CD4-positive, alpha-beta T cell treated with Interleukin-6 for 4 hours (primary cell): ENCODE results near the gene MCU.
"Not testable (repeated sequence)": the region's sequence is repeated elsewhere in the genome, so short reads cannot be mapped to it uniquely, and the experiment has no call there.

Experiments used
- DNase-seq: peaks from one replicate; pipeline ENCODE4 v3.0.0-alpha.2; 2020; ENCODE audit warnings: mixed read lengths

The MCU gene

DNA sequence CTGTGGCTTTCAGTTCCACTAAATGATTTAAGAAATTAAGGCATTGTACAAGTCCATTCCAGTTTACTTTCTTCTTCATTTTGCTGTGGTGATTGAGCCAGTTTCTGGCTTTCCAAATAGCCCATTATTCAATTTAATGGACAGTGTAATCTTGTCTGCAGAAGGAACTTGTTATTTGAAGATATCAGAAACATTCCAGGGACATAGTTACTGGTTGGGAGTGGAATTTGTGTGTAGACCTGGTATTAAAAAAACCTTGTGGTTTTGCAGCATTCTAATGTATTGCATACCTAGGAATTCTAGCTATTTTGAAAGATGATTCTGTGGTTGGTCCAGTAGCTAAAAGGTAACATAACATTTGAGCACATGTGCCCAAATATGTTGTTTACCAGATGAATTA lies 72.2 kb downstream of the MCU start:
- DNase-seq = no peak

DNA sequence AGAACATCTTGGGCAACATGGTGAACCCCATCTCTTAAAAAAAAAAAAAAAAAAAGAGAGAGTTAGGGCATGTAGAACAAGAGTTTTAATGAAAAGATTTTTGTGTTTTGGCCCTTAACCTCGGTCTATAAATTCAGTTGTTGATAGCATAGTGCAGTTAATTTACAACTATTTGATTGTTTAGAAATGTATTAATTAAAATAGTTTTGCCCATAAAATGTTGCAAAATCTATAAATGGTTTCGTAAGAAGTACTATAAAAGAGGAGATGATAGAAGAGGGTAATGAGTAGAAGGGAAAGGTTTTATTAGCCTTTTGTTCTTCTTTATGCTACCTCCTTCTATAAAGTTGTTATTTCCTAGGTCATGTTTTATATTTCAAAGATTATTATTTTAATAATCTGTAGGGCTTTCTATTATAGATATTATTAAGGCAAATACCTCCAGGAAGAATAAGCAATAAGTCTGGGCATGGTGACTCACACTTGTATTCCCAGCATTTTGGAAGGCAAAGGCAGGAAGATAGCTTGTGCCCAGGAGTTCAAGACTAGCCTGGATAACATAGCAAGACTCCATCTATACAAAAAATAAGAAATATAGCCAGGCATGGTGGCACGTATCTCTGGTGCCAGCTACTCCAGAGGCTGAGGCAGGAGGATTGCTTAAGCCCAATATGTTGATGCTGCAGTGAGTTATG lies 73.3 kb downstream of the MCU start:
- no peak for DNase-seq

DNA sequence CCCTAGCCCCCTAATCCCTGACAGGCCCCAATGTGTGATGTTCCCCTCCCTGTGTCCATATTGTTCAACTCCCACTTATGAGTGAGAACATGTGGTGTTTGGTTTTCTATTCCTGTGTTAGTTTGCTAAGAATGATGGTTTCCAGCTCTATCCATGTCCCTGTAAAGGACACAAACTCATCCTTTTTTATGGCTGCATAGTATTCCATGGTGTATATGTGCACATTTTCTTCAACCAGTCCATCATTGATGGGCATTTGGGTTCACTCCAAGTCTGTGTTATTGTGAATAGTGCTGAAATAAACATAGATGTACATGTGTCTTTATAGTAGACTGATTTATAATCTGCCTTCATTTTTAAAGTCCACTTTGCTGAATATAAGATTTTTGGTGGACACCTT lies 79.3 kb downstream of the MCU start:
- DNase-seq = not testable (repeated sequence)

DNA sequence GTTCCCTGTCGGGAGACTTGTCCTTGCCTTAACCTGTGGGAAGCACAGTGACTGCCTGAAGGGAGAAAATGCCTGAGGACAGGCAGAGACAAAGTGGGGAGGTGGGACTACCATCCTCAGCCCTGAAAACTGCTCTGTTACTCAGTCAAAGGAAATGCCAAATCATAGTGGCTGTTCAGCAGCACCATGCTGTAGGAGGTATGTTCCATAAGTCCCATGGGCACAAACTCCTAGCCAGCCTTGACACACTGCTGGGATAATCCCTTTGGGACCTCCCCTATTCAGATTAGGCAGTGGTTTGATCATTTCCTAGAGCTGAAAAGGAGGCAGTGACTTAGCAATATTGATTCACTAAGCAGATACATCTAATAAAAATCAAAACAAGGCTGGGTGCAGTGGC lies 80.1 kb downstream of the MCU start:
- DNase-seq = no peak

DNA sequence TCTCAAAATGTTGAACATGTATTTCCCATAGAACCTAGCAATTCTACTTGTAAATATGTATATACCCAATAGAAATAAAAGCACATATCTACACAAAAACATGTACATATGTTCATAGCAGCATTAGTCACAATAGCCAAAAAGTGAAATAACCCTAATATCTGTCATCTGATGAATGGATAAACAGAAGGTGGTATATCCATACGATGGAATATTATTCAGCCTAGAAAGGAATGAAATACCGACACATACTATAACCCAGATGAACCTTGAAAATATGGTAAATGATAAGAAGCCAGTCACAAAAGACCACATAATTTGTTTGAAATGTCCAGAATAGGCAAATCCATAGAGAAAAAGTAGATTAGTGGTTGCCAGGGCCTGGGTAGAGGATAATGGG lies 87.9 kb downstream of the MCU start:
- DNase-seq = no peak

DNA sequence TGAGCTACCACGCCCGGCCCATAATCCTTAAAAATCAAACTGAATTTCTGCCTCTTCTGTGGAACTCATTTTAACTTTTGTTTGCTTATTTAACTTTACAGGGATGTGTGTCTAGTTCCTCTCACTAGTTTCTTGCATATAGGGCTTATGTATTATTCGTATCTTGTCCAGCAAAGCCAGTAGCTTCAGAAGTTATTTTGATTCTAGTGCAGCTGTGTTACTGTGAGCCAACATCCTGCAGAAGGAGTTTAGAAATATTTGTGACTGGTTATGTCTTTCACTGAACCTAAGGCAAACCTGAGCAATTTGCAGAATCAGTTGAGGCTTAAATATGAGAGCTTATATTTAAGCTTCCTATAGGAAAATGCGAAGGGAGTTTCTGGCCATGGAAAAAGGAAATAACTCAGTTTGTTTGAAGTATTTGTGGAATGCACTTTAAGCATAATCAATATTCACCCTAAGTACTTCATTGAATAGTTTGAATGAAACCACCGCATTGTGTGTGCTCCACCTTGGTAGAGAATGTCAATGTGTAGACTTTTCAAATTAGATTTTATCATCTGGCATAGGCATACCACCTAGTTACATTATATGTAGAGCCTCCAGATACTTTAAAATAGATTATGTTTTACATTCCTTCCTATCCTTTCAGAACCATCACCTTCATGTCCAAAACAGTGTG lies 90.8 kb downstream of the MCU start:
- no peak for DNase-seq

DNA sequence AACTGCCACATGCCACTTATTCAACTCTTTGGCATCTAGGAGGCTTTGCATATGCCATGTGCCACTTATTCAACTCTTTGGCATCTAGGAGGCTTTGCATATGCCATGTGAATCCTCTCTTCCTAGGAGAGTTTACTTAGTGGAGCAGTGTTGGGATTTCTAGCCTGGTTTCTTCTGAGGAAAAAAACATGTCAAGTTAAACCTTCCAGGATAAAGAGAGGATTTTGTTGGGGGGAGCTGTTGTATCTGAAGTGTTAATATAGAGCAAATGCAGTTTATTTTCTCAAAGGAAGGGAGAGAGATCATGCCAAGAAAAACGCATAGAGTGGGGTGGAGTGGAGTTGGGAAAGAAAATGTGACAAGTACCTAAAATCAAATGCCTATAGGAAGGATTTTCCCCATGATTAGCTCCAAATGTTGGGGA lies 91.5 kb downstream of the MCU start:
- DNase-seq = no peak

DNA sequence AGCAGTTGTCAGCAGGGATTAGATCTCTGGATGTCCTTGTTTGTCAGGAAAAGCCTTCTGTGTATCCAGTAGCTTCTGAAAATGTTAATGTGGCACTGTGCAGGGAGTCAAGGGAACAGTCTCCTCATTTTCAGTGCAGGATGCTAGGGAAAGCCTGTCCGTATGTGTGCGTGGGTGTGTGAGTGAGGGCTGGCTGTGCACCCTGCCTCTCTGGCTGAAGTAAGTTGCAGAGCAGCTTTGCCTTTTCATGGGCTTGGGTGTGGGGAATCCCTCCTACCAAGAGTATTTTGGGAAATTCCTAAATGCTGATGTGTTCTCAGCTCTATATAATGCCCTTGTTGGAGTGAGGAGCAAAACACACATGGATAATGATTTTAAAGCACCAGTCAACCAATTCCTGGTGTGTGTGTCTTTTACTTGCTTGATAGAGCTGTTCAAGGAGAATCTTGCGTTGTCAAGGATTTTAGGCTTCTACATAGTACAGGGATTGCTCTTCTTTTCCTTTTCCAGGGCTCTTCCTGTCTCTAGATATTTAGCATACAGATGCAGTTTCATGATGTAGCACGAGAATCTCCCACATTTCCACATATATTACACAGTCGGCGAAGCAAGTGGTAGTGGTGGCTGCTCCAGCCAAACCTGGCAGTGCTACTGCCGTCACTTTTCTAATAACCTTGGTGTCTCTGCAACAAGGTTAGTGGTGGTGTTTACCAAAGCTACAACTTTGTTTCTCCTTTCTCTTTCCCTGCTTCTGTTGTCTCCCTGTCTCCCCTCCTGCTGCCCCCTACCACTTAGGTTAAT lies 92.8 kb downstream of the MCU start:
- DNase-seq = no peak

DNA sequence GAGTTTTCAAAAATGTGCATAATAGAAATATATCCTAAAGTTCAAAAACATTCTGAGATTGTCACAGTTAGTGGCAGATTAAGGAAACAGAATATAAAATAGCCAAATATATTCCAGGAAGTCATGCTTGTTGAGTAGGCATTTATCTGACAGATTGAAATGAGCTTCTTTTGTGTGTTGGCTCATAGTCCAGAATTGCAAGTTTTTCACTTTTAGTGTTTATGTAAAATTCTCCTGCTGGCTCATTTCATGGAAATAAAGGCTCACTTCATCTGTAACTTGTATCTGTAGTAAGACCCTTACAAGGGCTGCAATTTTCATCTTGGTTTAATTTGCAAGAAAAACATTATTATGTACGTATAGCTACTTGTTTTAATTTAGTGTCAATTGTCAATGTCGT lies 93.5 kb downstream of the MCU start:
- DNase-seq = no peak

DNA sequence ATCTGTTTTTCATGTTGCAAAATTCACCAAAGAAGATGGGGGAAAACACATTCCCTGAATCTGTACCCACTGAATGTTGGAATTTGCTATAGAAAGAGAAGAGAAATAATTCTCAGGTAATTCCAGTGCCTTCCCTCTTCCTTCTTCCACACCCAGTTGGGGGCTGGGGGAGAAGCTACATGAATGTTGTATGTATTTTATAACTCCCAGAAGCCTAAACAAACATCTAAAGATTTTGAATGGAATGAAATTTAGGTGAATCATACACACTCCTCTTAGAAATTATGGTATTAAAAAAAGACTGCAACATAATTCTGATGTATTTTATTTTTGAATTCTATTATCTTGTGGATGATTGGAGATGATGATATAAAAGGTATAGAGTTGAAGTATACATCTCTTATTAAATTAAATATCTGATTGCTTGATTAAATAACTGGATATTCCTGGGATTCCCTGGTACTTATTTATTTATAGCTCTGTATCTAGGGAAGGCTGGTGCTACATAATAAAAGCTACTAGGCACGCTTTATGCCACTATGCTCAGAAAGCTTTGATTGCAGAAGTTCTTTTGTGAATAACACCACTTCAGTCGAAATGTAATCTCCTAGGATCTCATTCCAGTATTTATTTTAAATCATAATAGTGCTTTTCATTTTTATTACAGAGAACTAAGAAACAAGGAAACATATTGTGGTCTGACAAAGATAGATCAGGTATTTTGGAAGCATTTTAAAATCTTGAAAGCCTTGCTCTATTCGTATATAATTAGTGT lies 98.5 kb downstream of the MCU start:
- no peak for DNase-seq

DNA sequence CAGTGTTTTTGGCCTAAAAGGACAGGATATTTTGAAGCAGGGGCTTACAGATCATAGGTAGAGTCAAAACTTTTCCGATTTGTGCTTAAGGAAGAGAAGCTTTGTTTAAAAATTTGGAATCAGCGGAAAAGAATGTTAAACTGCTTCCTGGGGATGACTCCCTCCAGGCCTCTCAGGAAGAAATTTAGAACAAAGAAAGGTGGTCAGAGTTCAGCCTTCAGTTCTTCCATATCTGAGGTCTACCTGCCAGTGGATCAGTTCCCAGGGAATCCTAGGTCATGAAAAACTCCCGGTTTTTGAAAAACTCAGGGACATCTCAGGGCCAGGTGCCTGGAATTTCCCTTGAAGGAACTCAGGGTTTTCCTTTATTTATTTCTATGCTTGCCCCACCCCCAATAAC lies 100.3 kb downstream of the MCU start:
- no peak for DNase-seq

DNA sequence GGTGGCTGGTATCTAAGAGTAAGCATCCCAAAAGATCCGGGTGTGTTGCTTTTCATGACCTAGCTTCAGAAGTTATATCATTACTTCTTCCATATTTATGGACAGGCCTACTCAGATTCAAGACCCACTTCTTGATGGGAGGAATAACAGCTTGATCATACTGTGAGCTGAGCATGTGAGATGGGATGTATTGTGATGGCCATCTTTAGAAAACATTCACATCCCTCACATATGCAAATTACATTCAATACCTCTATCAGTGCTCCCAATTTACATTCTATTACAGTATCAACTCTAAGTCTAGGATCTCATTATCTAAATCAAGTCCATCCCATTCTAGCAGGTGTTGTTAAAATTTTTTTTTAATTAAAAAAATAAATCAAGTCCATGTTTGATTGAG lies 101.8 kb downstream of the MCU start:
- no peak for DNase-seq

DNA sequence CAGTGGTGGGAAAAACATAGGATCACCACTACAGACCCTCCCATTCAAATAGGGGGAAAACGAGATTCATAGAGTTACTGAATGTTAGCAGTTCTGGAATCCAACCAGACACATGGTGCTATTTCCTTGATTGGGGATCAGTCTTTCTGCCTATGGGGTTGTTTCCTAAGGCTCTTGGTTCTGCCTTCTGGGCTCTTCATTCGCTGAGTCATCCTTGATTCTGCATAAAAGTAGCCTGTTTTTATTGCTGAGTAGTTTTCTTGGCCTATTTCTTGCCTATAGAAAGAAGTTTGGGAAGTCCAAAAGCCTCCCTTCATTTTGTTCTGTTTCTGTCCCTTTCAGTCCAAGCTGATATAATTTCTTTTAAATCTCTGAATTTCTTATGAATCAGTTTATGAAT lies 102.3 kb downstream of the MCU start:
- DNase-seq = no peak

DNA sequence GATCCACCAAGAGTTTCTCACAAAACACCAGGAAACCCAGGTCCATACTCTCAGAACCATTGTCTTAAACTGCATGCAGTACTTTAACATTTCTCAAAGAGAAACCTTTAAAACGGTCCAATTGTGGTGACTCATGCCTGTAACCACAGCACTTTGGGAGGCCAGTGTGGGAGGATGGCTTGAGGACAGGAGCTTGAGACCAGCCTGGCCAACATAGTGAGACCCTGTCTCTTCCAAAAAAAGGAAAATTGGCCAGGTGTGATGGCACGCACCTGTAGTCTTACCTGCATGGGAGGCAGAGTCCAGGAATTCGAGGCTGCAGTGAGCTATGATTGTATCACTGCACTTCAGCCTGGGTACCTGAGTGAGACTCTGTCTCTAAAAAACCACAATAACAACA lies 104.1 kb downstream of the MCU start:
- DNase-seq = no peak

DNA sequence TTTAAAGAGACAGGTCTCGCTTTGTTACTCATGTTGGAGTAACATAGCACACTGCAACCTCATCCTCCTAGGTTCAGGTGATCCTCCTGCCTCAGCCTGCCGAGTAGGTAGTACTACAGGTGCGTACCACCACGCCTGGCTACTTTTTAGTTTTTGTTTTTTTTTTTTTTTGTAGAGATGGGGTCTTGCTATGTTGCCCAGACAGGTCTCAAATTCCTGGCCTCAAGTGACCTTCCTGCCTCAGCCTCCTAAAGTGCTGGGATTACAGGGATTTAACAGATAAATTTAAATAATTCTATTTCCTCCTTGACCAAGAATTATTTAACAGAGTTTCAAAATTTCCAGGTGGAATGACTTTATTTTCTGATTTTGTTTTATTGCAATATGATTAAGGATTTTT lies 104.6 kb downstream of the MCU start:
- DNase-seq = no peak

DNA sequence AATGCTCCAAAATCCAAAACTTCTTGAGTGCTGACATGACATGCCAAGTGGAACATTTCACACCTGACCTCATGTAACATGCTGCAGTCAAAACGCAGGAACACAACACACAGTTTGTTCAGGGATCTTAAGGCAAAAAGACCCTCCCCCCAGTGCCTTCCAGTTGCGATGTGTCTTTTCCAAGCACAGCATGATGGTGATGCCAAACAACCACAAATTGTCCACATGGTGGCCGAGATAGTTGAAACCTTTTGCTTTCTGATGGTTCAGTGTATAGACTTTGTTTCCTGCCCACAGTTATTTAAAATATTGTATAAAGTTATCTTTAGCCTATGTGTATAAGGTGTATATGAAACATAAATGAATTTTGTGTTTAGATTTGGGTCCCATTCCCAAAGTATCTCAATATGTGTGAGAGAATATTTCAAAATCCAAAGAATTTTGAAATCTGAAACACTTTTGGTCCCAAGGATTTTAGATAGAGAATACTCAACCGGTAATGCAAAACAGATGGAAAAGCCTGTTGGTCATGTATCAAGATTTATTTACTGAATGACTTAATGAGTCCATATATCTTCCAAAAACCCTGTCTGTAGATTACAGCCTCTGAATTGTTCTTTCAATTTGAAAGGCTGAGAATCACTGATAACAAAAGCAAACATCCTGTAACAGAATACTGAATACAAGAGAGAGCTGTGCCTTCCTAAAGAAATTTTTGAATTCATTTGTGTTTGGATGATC lies 108.2 kb downstream of the MCU start:
- no peak for DNase-seq

DNA sequence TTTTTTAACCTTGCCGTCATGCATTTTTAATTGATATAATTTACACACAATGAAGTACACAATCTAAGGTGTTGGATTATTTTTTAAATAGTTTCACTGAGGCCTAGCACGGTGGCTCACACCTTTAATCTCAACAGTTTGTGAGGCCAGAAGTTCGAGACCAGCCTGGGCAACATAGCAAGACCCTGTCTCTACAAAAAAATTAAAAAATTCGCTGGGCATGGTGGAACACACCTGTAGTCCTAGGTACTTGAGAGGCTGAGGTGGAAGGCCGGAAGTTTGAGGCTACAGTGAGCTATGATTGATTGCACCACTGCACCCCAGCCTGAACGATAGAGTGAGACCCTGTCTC lies 108.8 kb downstream of the MCU start:
- DNase-seq = no peak

DNA sequence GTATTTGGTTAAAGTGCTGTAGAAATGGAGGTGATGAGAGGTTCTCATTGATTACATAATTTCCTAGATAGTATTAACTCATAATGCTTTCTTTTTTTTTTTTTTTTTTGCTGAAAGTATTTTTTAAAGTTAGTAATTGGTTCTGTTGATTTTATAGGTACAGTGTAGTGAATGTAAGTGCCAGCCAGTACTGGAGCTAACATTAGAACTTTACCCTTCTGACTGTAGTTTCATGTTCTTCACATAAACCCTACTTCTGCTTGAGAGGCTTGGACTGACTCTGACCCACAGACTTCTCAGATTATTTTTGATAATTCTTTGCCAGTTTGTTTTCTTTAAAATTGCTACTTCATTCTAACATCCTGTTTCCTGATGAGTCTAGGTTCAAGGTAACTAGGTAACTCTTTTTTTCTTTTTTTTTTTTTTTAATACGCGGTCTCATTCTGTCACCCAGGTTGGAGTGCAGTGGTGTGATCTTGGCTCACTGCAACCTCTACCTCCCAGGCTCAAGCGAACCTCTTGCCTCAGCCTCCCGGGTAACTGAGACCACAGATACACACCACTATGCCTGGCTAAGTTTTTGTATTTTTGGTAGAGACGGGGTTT lies 109.4 kb downstream of the MCU start:
- no peak for DNase-seq

DNA sequence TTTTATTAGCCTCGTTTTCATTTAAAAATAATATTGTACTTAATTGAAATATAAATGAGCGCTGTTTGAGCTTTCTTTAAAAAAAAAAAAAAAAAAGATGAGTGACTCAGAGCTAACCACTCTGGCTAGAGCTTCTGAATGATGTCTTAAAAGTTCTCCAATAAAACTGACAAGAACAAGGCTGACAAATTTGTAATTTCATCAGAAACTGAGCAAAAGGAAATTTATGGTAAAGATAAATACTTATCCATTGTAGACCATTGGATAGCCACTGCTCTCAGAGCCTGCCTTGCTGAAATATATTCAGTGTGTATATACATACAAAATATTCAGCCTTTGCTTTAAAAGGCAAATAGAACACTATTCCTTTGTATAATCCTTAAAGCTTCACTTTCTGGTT lies 110.4 kb downstream of the MCU start:
- DNase-seq = no peak

DNA sequence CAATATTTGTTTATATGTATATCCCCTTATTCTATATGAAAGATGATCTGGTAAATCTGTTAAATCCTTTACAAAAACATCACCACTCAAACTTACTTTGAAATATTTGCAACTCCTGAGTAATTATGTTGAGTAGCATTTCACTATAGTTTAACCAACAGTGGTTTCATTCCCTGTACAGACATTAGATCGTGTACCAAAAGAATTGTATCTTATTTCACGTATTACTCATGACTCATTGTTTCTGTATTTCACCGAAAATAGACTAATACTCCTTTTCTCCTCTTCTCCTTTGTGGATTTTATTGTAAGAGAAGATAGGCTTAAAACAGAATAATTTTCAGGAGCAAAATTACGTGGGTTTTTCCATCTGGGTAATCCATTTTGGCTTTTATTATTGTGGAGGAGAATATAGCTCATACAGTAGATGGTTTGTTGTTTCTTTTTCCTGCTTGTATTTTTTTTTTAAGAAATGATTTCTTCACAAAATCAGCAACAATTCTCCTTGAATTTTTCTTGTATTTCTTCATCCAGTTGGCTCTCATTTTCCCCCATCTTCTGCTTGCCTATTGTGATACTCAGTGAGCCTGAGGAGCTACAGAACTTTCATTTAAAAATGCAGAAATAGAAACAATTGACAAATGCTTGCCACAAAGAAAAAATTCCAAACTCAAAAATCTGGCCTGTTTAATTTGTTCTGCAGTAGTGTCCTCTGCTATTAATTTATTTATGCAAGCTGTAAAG lies 111.0 kb downstream of the MCU start:
- DNase-seq = no peak

DNA sequence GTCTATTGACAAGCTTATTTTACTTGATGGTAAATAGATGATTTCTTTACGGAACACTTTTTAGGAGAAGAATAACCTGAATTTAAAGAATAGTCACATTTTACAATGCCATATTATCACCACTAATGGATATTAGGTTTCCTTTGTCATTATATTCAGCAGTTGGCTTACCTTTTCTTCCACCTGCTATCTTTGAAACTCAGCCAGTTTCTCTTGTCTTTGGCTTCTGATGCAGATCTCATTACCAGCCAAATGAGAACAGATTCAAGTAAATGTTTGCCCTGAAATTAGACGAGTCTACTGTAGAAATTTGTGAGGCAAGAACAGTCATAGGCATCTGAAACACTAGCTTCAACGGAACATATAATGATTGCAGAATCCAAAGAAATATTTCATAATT lies 116.1 kb downstream of the MCU start:
- no peak for DNase-seq

DNA sequence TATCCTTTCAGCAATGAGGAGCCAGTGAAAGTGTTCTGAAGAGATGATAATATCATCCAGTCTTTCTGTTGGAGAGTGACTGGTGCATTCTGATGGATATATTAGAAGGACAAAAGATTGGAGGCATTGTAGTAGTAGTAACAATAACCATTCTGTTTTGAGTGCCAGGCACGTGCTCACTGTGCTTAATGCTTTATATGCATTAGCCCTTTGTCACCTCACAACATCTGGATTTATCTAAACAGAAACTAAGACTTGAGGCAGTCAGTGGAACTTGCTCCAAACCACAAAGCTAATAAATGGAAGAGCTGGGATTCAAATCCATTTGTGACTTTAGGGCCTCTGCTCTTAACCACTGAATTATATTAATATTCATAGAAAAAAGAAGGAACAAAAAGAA lies 117.1 kb downstream of the MCU start:
- DNase-seq = no peak
